IMR-90 (cell line): ENCODE measurements around the gene AMZ1. TPM values are rescaled to one million over a fixed set of nuclear protein-coding genes. Genes with fewer than 3 reads are reported as not detected.

ENCODE experiments used
- ATAC-seq: fragments of 200-7000 bp; cut with Tn5 transposase; 2 replicates; pipeline ENCODE4 v1.9.1; 2020; ENCODE audit warnings: low read depth, mild to moderate bottlenecking, moderate library complexity
- BruUV-seq: library from RNA; stranded (reverse); fragments of 400-500 nt; replicated peaks from 2 replicates; lab custom pipeline; 2021; lab: Mats Ljungman, UMichigan
- CTCF ChIA-PET: fragments of 300-600 bp; formaldehyde crosslinking; extraction: SDS; loops from one replicate; lab custom pipeline; 2021; ENCODE audit warnings: antibody characterized with exemption; lab: Yijun Ruan, JAX
- POLR2A ChIA-PET: fragments of 300-600 bp; sonication (Branson Sonifier 250); formaldehyde crosslinking; loops from one replicate; lab custom pipeline; 2022; ENCODE audit warnings: antibody characterized with exemption; ENCODE audit not compliant: unreplicated experiment; lab: Charles Lee
- DNase-seq: peaks from one replicate; pipeline ENCODE4 v3.0.0; 2013
- H2AFZ ChIP-seq: replicated peaks from 2 replicates; pipeline ENCODE3; 2013; ENCODE audit warnings: low read length, mild to moderate bottlenecking; ENCODE audit not compliant: poor library complexity
- H2AK5ac ChIP-seq: 2 replicates; pipeline ENCODE4 v1.6.1; 2013; ENCODE audit warnings: low read depth, low read length, inconsistent platforms
- H2AK9ac ChIP-seq: replicated peaks from 2 replicates; pipeline ENCODE3; 2013; ENCODE audit warnings: mild to moderate bottlenecking, low read depth, low read length, moderate library complexity; ENCODE audit not compliant: poor library complexity
- H2BK120ac ChIP-seq: 2 replicates; pipeline ENCODE4 v1.6.1; 2013; ENCODE audit warnings: low read depth, low read length, inconsistent platforms
- H2BK15ac ChIP-seq: 3 replicates; pipeline ENCODE4 v1.6.1; 2013; ENCODE audit warnings: low read depth, low read length, inconsistent platforms
- H2BK20ac ChIP-seq: 2 replicates; pipeline ENCODE4 v1.6.1; 2013; ENCODE audit warnings: low read depth, mild to moderate bottlenecking, inconsistent platforms, low read length, moderate library complexity
- H2BK5ac ChIP-seq: 2 replicates; pipeline ENCODE4 v1.6.1; 2013; ENCODE audit warnings: mild to moderate bottlenecking, low read depth, low read length, inconsistent platforms; ENCODE audit not compliant: poor library complexity, severe bottlenecking
- H3K14ac ChIP-seq: replicated peaks from 2 replicates; pipeline ENCODE4 v1.6.1; 2013; ENCODE audit warnings: low read depth, low read length, inconsistent platforms
- H3K18ac ChIP-seq: 2 replicates; pipeline ENCODE4 v1.6.1; 2013; ENCODE audit warnings: low read depth, low read length, control low read depth
- H3K23ac ChIP-seq: 2 replicates; pipeline ENCODE4 v1.6.1; 2013; ENCODE audit warnings: low read depth, low read length, inconsistent platforms
- H3K27ac ChIP-seq: 2 replicates; pipeline ENCODE4 v1.5.1; 2013; ENCODE audit warnings: mild to moderate bottlenecking, control low read depth, low read length; ENCODE audit not compliant: insufficient read depth
- H3K27me3 ChIP-seq: 2 replicates; pipeline ENCODE4 v1.6.1; 2013; ENCODE audit warnings: low read length; ENCODE audit not compliant: control insufficient read depth, insufficient read depth
- H3K36me3 ChIP-seq: 2 replicates; pipeline ENCODE4 v1.6.1; 2013; ENCODE audit warnings: low read length, mixed read lengths; ENCODE audit not compliant: control insufficient read depth, insufficient read depth
- H3K4ac ChIP-seq: 2 replicates; pipeline ENCODE4 v1.6.1; 2013; ENCODE audit warnings: low read depth, low read length, inconsistent platforms
- H3K4me1 ChIP-seq: 2 replicates; pipeline ENCODE4 v1.6.1; 2013; ENCODE audit warnings: low read length, mixed read lengths; ENCODE audit not compliant: control insufficient read depth, insufficient read depth
- H3K4me2 ChIP-seq: 2 replicates; pipeline ENCODE4 v1.6.1; 2013; ENCODE audit warnings: low read depth, mild to moderate bottlenecking, control low read depth, low read length, moderate library complexity
- H3K4me3 ChIP-seq: 2 replicates; pipeline ENCODE4 v1.5.1; 2013; ENCODE audit warnings: low read depth, mild to moderate bottlenecking, control low read depth, low read length, moderate library complexity; ENCODE audit not compliant: insufficient read depth
- H3K56ac ChIP-seq: 2 replicates; pipeline ENCODE4 v1.6.1; 2013; ENCODE audit warnings: low read length, inconsistent platforms; ENCODE audit not compliant: insufficient read depth; ENCODE audit errors: extremely low read depth
- H3K79me1 ChIP-seq, 2 experiments: 2 replicates each; pipeline ENCODE4 v1.6.1; 2013; ENCODE audit warnings: low read length in 2 of 2, inconsistent platforms in 1 of 2, low read depth in 1 of 2
- H3K9ac ChIP-seq: 2 replicates; pipeline ENCODE4 v1.6.1; 2013; ENCODE audit warnings: low read depth, low read length, control low read depth
- H3K9me1 ChIP-seq: 2 replicates; pipeline ENCODE4 v1.6.1; 2013; ENCODE audit warnings: low read length, inconsistent platforms; ENCODE audit not compliant: insufficient read depth
- H3K9me3 ChIP-seq: 2 replicates; pipeline ENCODE4 v1.6.1; 2013; ENCODE audit warnings: low read length; ENCODE audit not compliant: control insufficient read depth, insufficient read depth
- H4K20me1 ChIP-seq: 2 replicates; pipeline ENCODE4 v1.6.1; 2013; ENCODE audit warnings: low read length, inconsistent platforms; ENCODE audit not compliant: insufficient read depth
- H4K5ac ChIP-seq: 2 replicates; pipeline ENCODE4 v1.6.1; 2013; ENCODE audit warnings: mild to moderate bottlenecking, low read depth, low read length, control low read depth
- H4K8ac ChIP-seq, 2 experiments: 2 replicates each; pipeline ENCODE4 v1.6.1; 2013; ENCODE audit warnings: low read depth in 2 of 2, low read length in 2 of 2, control low read depth in 1 of 2, inconsistent platforms in 1 of 2
- H4K91ac ChIP-seq: 2 replicates; pipeline ENCODE4 v1.6.1; 2013; ENCODE audit warnings: low read depth, low read length, inconsistent platforms; ENCODE audit not compliant: insufficient read depth
- BHLHE40 ChIP-seq: fragments of 150-350 bp; IDR thresholded peaks from 2 replicates; pipeline ENCODE4 v1.6.1; 2016; ENCODE audit warnings: mild to moderate bottlenecking, low read depth, low read length
- CEBPB ChIP-seq: IDR thresholded peaks from 2 replicates; pipeline ENCODE4 v1.6.1; 2012; ENCODE audit warnings: low read depth, low read length, improper control_type of control experiment
- CHD1 ChIP-seq: IDR thresholded peaks from 2 replicates; pipeline ENCODE4 v1.6.1; 2012; ENCODE audit warnings: low read depth, low read length, improper control_type of control experiment
- FOS ChIP-seq: fragments of 150-350 bp; IDR thresholded peaks from 2 replicates; pipeline ENCODE4 v1.6.1; 2016; ENCODE audit warnings: low read depth, low read length
- MAFK ChIP-seq: IDR thresholded peaks from 2 replicates; pipeline ENCODE4 v1.6.1; 2012; ENCODE audit warnings: low read depth, low read length, improper control_type of control experiment
- MAZ ChIP-seq: IDR thresholded peaks from 2 replicates; pipeline ENCODE4 v1.6.1; 2012; ENCODE audit warnings: low read depth, mild to moderate bottlenecking, low read length, improper control_type of control experiment, moderate library complexity, borderline replicate concordance
- MXI1 ChIP-seq: IDR thresholded peaks from 2 replicates; pipeline ENCODE4 v1.6.1; 2012; ENCODE audit warnings: low read depth, mild to moderate bottlenecking, low read length, moderate library complexity, borderline replicate concordance
- NFE2L2 ChIP-seq: fragments of 150-350 bp; IDR thresholded peaks from 2 replicates; pipeline ENCODE4 v1.6.1; 2016; ENCODE audit warnings: low read depth, mild to moderate bottlenecking, low read length
- POLR2A ChIP-seq: IDR thresholded peaks from 2 replicates; pipeline ENCODE4 v1.6.1; 2012; ENCODE audit warnings: mild to moderate bottlenecking, low read depth, low read length
- RAD21 ChIP-seq: IDR thresholded peaks from 2 replicates; pipeline ENCODE4 v1.6.1; 2012; ENCODE audit warnings: low read length, improper control_type of control experiment
- RCOR1 ChIP-seq: IDR thresholded peaks from 2 replicates; pipeline ENCODE4 v1.6.1; 2012; ENCODE audit warnings: mild to moderate bottlenecking, low read length, improper control_type of control experiment; ENCODE audit not compliant: insufficient replicate concordance
- RFX5 ChIP-seq: IDR thresholded peaks from 2 replicates; pipeline ENCODE4 v1.8.0; 2012; ENCODE audit warnings: low read depth, mild to moderate bottlenecking, low read length, moderate library complexity
- WGBS, 2 experiments: methylation state at CpG; one replicate each; pipeline versions ENCODE4 v1.1.5 to v1.1.7; 2013; ENCODE audit warnings: missing lambda C conversion rate in 2 of 2; ENCODE audit not compliant: insufficient read length in 1 of 2; ENCODE audit errors: extremely low coverage in 2 of 2; 5-methylcytosine and 5-hydroxymethylcytosine counted together
- dilution Hi-C: fragments of 300-500 bp; cut with HindIII; formaldehyde crosslinking; loops from one replicate; pipeline ENCODE4 v1.14.3; 2018; ENCODE audit warnings: low sequenced_read_pairs; ENCODE audit not compliant: unreplicated experiment
- in situ Hi-C: fragments of 300-500 bp; cut with MboI; formaldehyde crosslinking; loops from 3 replicates; pipeline ENCODE4 v1.14.3; 2019; ENCODE audit warnings: low sequenced_read_pairs, inconsistent platforms, mixed read lengths
- intact Hi-C: fragments of 100-400 bp; cut with micrococcal nuclease; formaldehyde crosslinking; loops from 2 replicates; pipeline ENCODE4 v1.10.0; 2022
- polyA plus RNA-seq, 3 experiments: library from polyadenylated mRNA; depleted of rRNA; stranded (reverse); fragments of >200 nt; gene quantifications; 2 replicates each; pipeline ENCODE4 v1.2.3, GENCODE V29; 2012; ENCODE audit warnings: low replicate concordance in 1 of 3
- total RNA-seq: library from RNA; depleted of rRNA; stranded (reverse); fragments of >200 nt; gene quantifications from 2 replicates; pipeline ENCODE4 v1.2.3, GENCODE V29; 2012
- TF ChIP-seq, protein P1 (sequence below): conservative IDR thresholded peaks from 2 replicates; pipeline ENCODE4 v1.5.1; 2012; ENCODE audit warnings: mild to moderate bottlenecking, low read depth, low read length, improper control_type of control experiment

Gene AMZ1
- total and polyA plus RNA-seq, 2 of the 4 experiments (the other 2 are of a cell fraction) = 0.54 to 1.6 TPM

GRCh38 chr7:2699289-2699620 lies 11.3 kb downstream of the AMZ1 start:
- Histone ChIP-seq H2AFZ (peak overlapping the region; percentile 43), H3K9me3 (no peaks in the 10 kb centered on the region), H4K91ac (no peak overlapping the region), H3K4me3 (no peak overlapping the region), H3K4me2 (no peak overlapping the region), H3K4me1 (no peaks in the 10 kb centered on the region; the same call in 1 of the 2 replicates), H3K56ac (no peak overlapping the region), H2BK20ac (no peak overlapping the region), H2BK120ac (no peak overlapping the region), H3K18ac (no peak overlapping the region), H3K36me3 (no peaks in the 10 kb centered on the region), H3K9ac (no peak overlapping the region), H3K23ac (no peak overlapping the region), H3K14ac (no peak overlapping the region), H3K27ac (no peak overlapping the region), H3K9me1 (no peaks in the 10 kb centered on the region), H3K27me3 (peaks cover 6% of the 10 kb centered on the region; the same call in 1 of the 2 replicates), H2BK5ac (no peak overlapping the region), H4K5ac (no peak overlapping the region), H3K79me1 (no peaks in the 10 kb centered on the region), H2BK15ac (no peak overlapping the region), H2AK5ac (no peak overlapping the region), H2AK9ac (no peak overlapping the region), H4K20me1 (no peaks in the 10 kb centered on the region), H4K8ac (no peak overlapping the region), H3K4ac (no peak overlapping the region)
- ATAC-seq (no peak), DNase-seq (no peak)
- intact Hi-C loops = no loop called here
- CTCF ChIA-PET = no interaction called here
- POLR2A ChIA-PET = no interaction called here
- WGBS, 2 experiments = 64% methylated on average over 4 of the region's 15 CpGs; no CpG with 5 or more reads in 1 of the 2 experiments
- TF ChIP-seq MAFK (no peak), CEBPB (no peak), RFX5 (no peak), RCOR1 (no peak), CHD1 (no peak), BHLHE40 (no peak), FOS (no peak), POLR2A (no peak), NFE2L2 (no peak), RAD21 (no peak), MAZ (no peak), MXI1 (no peak)
- TF ChIP-seq, protein P1, sequence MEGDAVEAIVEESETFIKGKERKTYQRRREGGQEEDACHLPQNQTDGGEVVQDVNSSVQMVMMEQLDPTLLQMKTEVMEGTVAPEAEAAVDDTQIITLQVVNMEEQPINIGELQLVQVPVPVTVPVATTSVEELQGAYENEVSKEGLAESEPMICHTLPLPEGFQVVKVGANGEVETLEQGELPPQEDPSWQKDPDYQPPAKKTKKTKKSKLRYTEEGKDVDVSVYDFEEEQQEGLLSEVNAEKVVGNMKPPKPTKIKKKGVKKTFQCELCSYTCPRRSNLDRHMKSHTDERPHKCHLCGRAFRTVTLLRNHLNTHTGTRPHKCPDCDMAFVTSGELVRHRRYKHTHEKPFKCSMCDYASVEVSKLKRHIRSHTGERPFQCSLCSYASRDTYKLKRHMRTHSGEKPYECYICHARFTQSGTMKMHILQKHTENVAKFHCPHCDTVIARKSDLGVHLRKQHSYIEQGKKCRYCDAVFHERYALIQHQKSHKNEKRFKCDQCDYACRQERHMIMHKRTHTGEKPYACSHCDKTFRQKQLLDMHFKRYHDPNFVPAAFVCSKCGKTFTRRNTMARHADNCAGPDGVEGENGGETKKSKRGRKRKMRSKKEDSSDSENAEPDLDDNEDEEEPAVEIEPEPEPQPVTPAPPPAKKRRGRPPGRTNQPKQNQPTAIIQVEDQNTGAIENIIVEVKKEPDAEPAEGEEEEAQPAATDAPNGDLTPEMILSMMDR = no peak
- in situ Hi-C loops = loop anchor here (25.0 kb wide), 1 partner anchor 463 kb away; no protein-coding TSS in a partner anchor
- no TSS peak for BruUV-seq
- dilution Hi-C loops = no loop called here
